GM12878 (cell line): ENCODE data around the gene SPG7. TPM values are rescaled to one million over a fixed set of nuclear protein-coding genes. Genes with fewer than 3 reads are reported as not detected.

Experiments
- ATAC-seq: fragments of 200-7000 bp; cut with Tn5 transposase; 3 replicates; pipeline ENCODE4 v1.9.1; 2020; ENCODE audit warnings: mild to moderate bottlenecking, moderate library complexity
- BruUV-seq: library from RNA; stranded (reverse); fragments of 400-500 nt; replicated peaks from 2 replicates; lab custom pipeline; 2021; lab: Mats Ljungman, UMichigan
- CTCF ChIA-PET: fragments of 300-600 bp; sonication (Branson Sonifier 250); formaldehyde crosslinking; extraction: SDS; loops from one replicate; lab custom pipeline; 2021; ENCODE audit warnings: inconsistent platforms; lab: Yijun Ruan, JAX
- POLR2A ChIA-PET: fragments of 350-600 bp; formaldehyde crosslinking; extraction: SDS; loops from one replicate; lab custom pipeline; 2021; ENCODE audit warnings: inconsistent platforms; lab: Charles Lee
- RAD21 ChIA-PET: fragments of 300-600 bp; sonication (Branson Sonifier 250); formaldehyde crosslinking; loops from one replicate; lab custom pipeline; 2023; ENCODE audit warnings: antibody characterized with exemption; ENCODE audit not compliant: unreplicated experiment; lab: Charles Lee
- SMC1A ChIA-PET: fragments of 300-600 bp; sonication (Branson Sonifier 250); formaldehyde crosslinking; loops from one replicate; lab custom pipeline; 2023; ENCODE audit not compliant: unreplicated experiment, uncharacterized antibody; lab: Charles Lee
- DNase-seq: peaks from one replicate; pipeline ENCODE4 v3.0.0-alpha.2; 2011; ENCODE audit warnings: low read depth, low spot score
- FAIRE-seq: peaks from 3 replicates; lab custom pipeline; 2011; peaks lifted over from hg19 to GRCh38; lab: Jason Lieb, UNC
- H2AFZ ChIP-seq: 2 replicates; pipeline ENCODE4 v1.6.0; 2011; ENCODE audit warnings: low read depth, low read length, control low read depth; ENCODE audit not compliant: control insufficient read depth
- H3K27ac ChIP-seq: 2 replicates; pipeline ENCODE4 v1.5.1; 2011; ENCODE audit warnings: control low read depth; ENCODE audit not compliant: control insufficient read depth, insufficient read depth
- H3K27me3 ChIP-seq, 2 experiments: replicated peaks in 1 of 2; 2 replicates each; pipeline versions ENCODE4 v1.6.0 to v1.6.1; 2011; ENCODE audit warnings: low read length in 1 of 2; ENCODE audit not compliant: control insufficient read depth in 2 of 2, insufficient read depth in 2 of 2
- H3K36me3 ChIP-seq, 2 experiments: 2 replicates each; pipeline ENCODE4 v1.5.1; 2011; ENCODE audit warnings: low read length in 1 of 2; ENCODE audit not compliant: control insufficient read depth in 2 of 2, insufficient read depth in 2 of 2
- H3K4me1 ChIP-seq: 2 replicates; pipeline ENCODE4 v1.6.1; 2011; ENCODE audit warnings: mild to moderate bottlenecking, low read length, moderate library complexity, mixed read lengths; ENCODE audit not compliant: control insufficient read depth, insufficient read depth
- H3K4me2 ChIP-seq: 2 replicates; pipeline ENCODE4 v1.6.0; 2011; ENCODE audit warnings: control low read depth; ENCODE audit not compliant: control insufficient read depth, insufficient read depth
- H3K4me3 ChIP-seq: fragments of 200-600 bp; sonication (generic); 2 replicates; pipeline ENCODE4 v1.5.1; 2016
- H3K79me2 ChIP-seq: 2 replicates; pipeline ENCODE4 v1.6.0; 2011; ENCODE audit warnings: low read length; ENCODE audit not compliant: control insufficient read depth, insufficient read depth
- H3K9ac ChIP-seq: 2 replicates; pipeline ENCODE4 v1.8.0; 2011; ENCODE audit warnings: low read length, control low read depth, mixed read lengths; ENCODE audit not compliant: control insufficient read depth, insufficient read depth
- H3K9me3 ChIP-seq: replicated peaks from 3 replicates; pipeline ENCODE4 v1.5.1; 2011; ENCODE audit warnings: mild to moderate bottlenecking, low read length; ENCODE audit not compliant: control insufficient read depth, insufficient read depth
- H4K20me1 ChIP-seq: 2 replicates; pipeline ENCODE4 v1.6.0; 2011; ENCODE audit not compliant: control insufficient read depth, insufficient read depth
- BHLHE40 ChIP-seq, 2 experiments: fragments of 450-650 bp in 1 of 2; IDR thresholded peaks; 2 replicates each; pipeline ENCODE4 v1.6.1; 2011 to 2017; ENCODE audit warnings: low read depth in 2 of 2, borderline replicate concordance in 1 of 2, improper control_type of control experiment in 1 of 2, low read length in 1 of 2, mild to moderate bottlenecking in 1 of 2
- IKZF1 ChIP-seq: fragments of 450-650 bp; conservative IDR thresholded peaks from 2 replicates; pipeline ENCODE4 v1.6.1; 2017; ENCODE audit warnings: antibody characterized with exemption, mild to moderate bottlenecking
- IRF4 ChIP-seq: IDR thresholded peaks from 2 replicates; pipeline ENCODE4 v1.6.1; 2011; ENCODE audit warnings: low read depth, low read length
- MAX ChIP-seq: IDR thresholded peaks from 2 replicates; pipeline ENCODE4 v1.6.1; 2012; ENCODE audit warnings: low read depth, low read length, improper control_type of control experiment
- NR2F1 ChIP-seq: fragments of 450-650 bp; conservative IDR thresholded peaks from 2 replicates; pipeline ENCODE4 v1.6.1; 2017; ENCODE audit warnings: mild to moderate bottlenecking
- RUNX3 ChIP-seq: IDR thresholded peaks from 2 replicates; pipeline ENCODE4 v1.6.1; 2012; ENCODE audit warnings: low read length, inconsistent platforms
- SMAD1 ChIP-seq: fragments of 450-650 bp; IDR thresholded peaks from 2 replicates; pipeline ENCODE4 v1.6.1; 2018; ENCODE audit warnings: mild to moderate bottlenecking, low read depth; ENCODE audit not compliant: partially characterized antibody
- SP1 ChIP-seq: IDR thresholded peaks from one replicate; pipeline ENCODE4 v1.6.1; 2011; ENCODE audit warnings: low read depth, low read length
- SPI1 ChIP-seq: IDR thresholded peaks from 2 replicates; pipeline ENCODE4 v1.6.1; 2011; ENCODE audit warnings: low read depth, mild to moderate bottlenecking, low read length, moderate library complexity, borderline replicate concordance; ENCODE audit not compliant: insufficient read depth
- TCF3 ChIP-seq: IDR thresholded peaks from 2 replicates; pipeline ENCODE4 v1.6.1; 2012; ENCODE audit warnings: low read depth, mild to moderate bottlenecking, low read length, borderline replicate concordance; ENCODE audit not compliant: insufficient read depth
- ZNF687 ChIP-seq: fragments of 450-650 bp; IDR thresholded peaks from 2 replicates; pipeline ENCODE4 v1.6.1; 2017; ENCODE audit warnings: mild to moderate bottlenecking, moderate library complexity
- WGBS: methylation state at CpG from one replicate; pipeline ENCODE4 v1.1.6; 2016; ENCODE audit warnings: low lambda C conversion rate; ENCODE audit not compliant: insufficient replicate concordance, insufficient coverage; ENCODE audit errors: missing lambda C conversion rate; 5-methylcytosine and 5-hydroxymethylcytosine counted together
- in situ Hi-C: fragments of 300-500 bp; cut with MboI; formaldehyde crosslinking; loops from 9 replicates; pipeline ENCODE4 v1.14.3; 2018; ENCODE audit warnings: mixed read lengths
- intact Hi-C: fragments of 100-400 bp; cut with micrococcal nuclease; formaldehyde crosslinking; loops from one replicate; pipeline ENCODE4 v1.14.2; 2022; ENCODE audit not compliant: unreplicated experiment
- polyA plus RNA-seq, 11 experiments: library from polyadenylated mRNA; depleted of rRNA in 4 of 11; unstranded in 6 of 11; stranded (reverse) in 5 of 11; fragments of >200 nt; fragmentation: Nextera tagmentation in 4 of 11; fragmentation: Illumina TruSeq in 1 of 11; extraction: Ambion mirVana in 4 of 11; extraction: Trizol in 1 of 11; gene quantifications; 1 replicate in 1 of 11; 2 replicates in 10 of 11; pipeline versions ENCODE4 v1.2.1 to v1.2.3, GENCODE V29; 2011 to 2016; ENCODE audit warnings: inconsistent platforms in 2 of 11, missing spikeins in 2 of 11, low read depth in 1 of 11
- total RNA-seq, 4 experiments: library from RNA; depleted of rRNA in 3 of 4; stranded (reverse); fragments of >200 nt in 3 of 4; fragmentation: Illumina TruSeq in 1 of 4; extraction: Trizol in 1 of 4; gene quantifications; 2 replicates each; pipeline versions ENCODE4 v1.2.1 to v1.2.3, GENCODE V29; 2013 to 2021

The SPG7 gene
- total and polyA plus RNA-seq, 10 of the 15 experiments (the other 5 are each of a cell fraction or from before 2014, with no cell fraction given), result 5.9 to 75.9 (median 52.5) TPM

- H3K27me3 ChIP-seq, result no peaks in the 10 kb centered on the region; a peak in 1 of 4 replicates
- no peak for DNase-seq
Observed at GRCh38 chr16:89571636-89572035, 63.4 kb downstream of the SPG7 start.

GRCh38 chr16:89572073-89572484 is 63.9 kb downstream of the SPG7 start:
- Histone ChIP-seq H3K27me3 (no peaks in the 10 kb centered on the region; a peak in 1 of 4 replicates), H3K4me2 (0 out of 2 replicates have a peak overlapping the region, but pooled peaks have one; percentile 38), H3K9ac (no peak overlapping the region), H2AFZ (0 out of 2 replicates have a peak overlapping the region, but pooled peaks have one; percentile 23), H3K27ac (no peak overlapping the region), H3K79me2 (no peaks in the 10 kb centered on the region), H3K4me3 (no peak overlapping the region), H3K4me1 (peaks cover 15% of the 10 kb centered on the region), H4K20me1 (no peaks in the 10 kb centered on the region), H3K9me3 (no peaks in the 10 kb centered on the region), H3K36me3 (no peaks in the 10 kb centered on the region)
- in situ Hi-C loops, result no loop called here
- ChIA-PET RAD21 (no interaction called here), CTCF (interaction anchor here (1.1 to 1.4 kb wide), 2 partner anchors 115 to 128 kb away, joined by 3 read pairs; partner anchors contain the start of gene CDK10), POLR2A (no interaction called here), SMC1A (no interaction called here)
- intact Hi-C loops, result no loop called here
- WGBS, result 56% methylated on average over 14 of the region's 14 CpGs
- ATAC-seq (peak; percentile 6; the same call in 2 of the 3 replicates), DNase-seq (no peak), FAIRE-seq (no peak)
- BruUV-seq, result no TSS peak
- TF ChIP-seq RUNX3 (peak; percentile 34; the same call in 1 of the 2 replicates), BHLHE40 (IDR thresholded peaks at IDR 0.05; ENCODE audit: borderline replicate concordance in 1 of 2, low read depth in 2 of 2, low read length in 1 of 2) (peak; percentile 97 to 99), MAX (no peak), IRF4 (no peak), TCF3 (0 out of 2 replicates have a peak, but pooled peaks have one; percentile 42), SPI1 (peak; percentile 57; the same call in 1 of the 2 replicates), IKZF1 (peak; percentile 13; the same call in 1 of the 2 replicates), SP1 (peak; percentile 10), NR2F1 (peak; percentile 65; the same call in 1 of the 2 replicates), ZNF687 (peak; percentile 26; the same call in 1 of the 2 replicates)

More at GRCh38 chr16:89571636-89572035, 63.4 kb downstream of the SPG7 start:
- SMC1A ChIA-PET, result no interaction called here
- no peak for ATAC-seq
- POLR2A ChIA-PET, result no interaction called here
- H3K27ac ChIP-seq, result no peak overlapping the region
- H3K4me1 ChIP-seq, result peaks cover 15% of the 10 kb centered on the region
- no peak overlapping the region for H2AFZ ChIP-seq
- intact Hi-C loops (no loop called here), in situ Hi-C loops (no loop called here)
- RAD21 ChIA-PET, result no interaction called here
- BruUV-seq, result no TSS peak
- H3K79me2 ChIP-seq, result no peaks in the 10 kb centered on the region
- no peak for FAIRE-seq
- no peaks in the 10 kb centered on the region for H3K36me3 ChIP-seq
- H3K4me3 ChIP-seq, result no peak overlapping the region
- WGBS, result 68% methylated on average over 18 of the region's 18 CpGs
- TF ChIP-seq SMAD1 (no peak), IKZF1 (no peak)
- no peaks in the 10 kb centered on the region for H4K20me1 ChIP-seq
- CTCF ChIA-PET, result interaction anchor here (0.7 to 1.4 kb wide), 3 partner anchors 115 to 195 kb away, joined by 3 read pairs; partner anchors contain the start of gene CDK10
- no peaks in the 10 kb centered on the region for H3K9me3 ChIP-seq
- no peak overlapping the region for H3K9ac ChIP-seq
- no peak overlapping the region for H3K4me2 ChIP-seq
